Measurements from ENCODE around the gene KPNA4.
"Not testable (repeated sequence)": the region's sequence is repeated elsewhere in the genome, so short reads cannot be mapped to it uniquely, and the experiment has no call there.

Gene KPNA4, protein sequence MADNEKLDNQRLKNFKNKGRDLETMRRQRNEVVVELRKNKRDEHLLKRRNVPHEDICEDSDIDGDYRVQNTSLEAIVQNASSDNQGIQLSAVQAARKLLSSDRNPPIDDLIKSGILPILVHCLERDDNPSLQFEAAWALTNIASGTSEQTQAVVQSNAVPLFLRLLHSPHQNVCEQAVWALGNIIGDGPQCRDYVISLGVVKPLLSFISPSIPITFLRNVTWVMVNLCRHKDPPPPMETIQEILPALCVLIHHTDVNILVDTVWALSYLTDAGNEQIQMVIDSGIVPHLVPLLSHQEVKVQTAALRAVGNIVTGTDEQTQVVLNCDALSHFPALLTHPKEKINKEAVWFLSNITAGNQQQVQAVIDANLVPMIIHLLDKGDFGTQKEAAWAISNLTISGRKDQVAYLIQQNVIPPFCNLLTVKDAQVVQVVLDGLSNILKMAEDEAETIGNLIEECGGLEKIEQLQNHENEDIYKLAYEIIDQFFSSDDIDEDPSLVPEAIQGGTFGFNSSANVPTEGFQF

DNA sequence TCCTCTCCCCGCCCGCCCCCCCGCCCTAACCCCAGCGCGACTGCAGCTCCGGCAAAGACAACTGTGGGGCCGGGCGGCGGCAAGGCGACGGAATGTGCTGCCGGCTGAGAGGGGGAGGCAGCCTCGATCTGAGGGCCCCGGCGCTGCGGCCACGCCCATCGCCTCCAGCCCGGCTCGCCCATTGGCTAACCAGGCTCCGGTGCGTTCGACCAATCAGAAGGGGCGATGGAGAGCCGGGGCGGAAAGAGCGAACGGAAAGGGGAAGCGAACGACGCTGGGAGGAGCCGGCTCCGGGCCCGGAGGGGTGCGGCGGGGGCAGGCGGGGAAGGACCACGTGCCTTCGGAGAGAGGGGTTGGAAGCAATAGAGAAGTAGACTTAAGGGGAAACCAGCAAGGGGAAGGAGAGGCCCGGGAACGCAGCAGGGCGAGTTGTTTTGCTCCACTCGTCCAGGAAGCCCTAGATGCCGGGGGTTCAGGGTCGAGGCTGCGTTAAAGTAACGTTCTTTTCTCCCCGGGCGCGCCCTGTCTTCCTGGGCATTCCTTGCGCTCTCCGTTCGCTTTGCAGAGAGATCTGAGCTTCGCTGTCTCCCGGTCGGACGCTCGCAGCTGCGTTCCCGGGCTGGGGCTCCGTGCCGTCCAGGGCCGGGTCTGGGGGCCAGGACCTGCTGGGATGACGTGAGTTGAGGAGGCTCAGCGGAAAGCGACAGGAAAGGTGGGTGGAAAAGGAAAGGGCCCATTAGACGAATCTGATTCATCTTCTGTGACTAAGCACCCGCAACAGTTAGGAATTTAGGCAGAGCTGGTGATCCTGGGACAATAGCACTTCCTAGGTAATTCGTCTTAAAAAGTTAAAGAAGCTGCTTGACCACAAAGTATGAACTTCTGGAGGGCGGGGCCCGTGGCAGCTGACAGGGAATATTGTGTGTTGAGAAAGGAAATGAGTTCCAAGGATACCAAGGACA, at the start of gene KPNA4:
Gene KPNA4 (minus strand): TSS at position 130 of the 962 bp plus-strand sequence. CDS start 289 bp downstream, outside the sequence.
- peak; percentile 96 for DNase-seq

DNA sequence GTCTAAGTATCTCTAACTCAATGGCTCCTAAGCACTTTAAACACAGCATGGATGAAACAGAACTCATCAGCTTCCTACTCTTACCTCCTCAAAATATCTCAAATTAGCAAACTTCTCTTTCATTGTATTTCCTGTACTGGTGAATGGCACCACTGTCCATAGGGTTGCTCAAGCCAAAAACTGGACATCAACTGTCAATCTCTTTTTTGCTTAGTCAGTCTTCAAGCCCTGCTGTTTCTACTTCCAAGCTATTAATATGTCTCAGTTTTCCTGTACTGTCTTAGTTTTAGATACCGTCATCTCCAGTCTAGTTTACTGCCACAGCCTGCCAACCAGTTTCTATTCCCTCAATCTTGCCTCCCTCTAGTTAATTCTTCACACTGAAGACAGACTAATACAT, 48.3 kb upstream of the KPNA4 start:
- DNase-seq, result no peak

DNA sequence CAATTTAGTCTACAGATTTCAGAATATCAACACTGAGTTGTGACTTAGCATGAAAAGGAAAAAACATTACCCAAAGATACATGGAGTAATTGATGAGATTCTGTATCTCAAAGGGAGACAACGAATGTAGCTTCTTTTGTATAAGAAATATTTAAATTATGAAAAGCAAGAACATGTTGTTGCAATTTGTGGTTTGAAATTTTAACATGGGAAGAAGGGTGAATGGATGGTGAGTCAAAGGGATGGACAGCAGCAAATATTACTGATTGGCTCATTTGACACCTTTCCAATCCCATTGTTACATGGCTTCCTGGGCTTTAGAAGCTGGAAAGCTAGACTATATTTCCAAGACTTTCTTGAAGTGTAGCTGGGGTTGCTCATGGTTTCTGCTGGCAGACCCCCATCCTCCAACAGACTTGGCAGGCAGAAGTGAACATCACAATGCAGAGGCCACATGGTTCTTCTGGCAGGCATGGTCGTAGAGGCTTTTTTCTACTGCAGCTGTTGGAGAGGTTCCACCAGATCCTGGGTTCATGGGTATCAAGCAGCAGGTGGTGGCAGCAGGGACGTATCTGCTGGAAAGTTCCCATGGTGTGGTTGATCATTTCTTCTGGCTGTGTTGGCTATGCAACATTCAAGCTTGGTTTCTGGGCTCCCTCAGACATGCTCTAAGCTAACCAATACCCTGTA, 47.2 kb upstream of the KPNA4 start:
- DNase-seq, result no peak

DNA sequence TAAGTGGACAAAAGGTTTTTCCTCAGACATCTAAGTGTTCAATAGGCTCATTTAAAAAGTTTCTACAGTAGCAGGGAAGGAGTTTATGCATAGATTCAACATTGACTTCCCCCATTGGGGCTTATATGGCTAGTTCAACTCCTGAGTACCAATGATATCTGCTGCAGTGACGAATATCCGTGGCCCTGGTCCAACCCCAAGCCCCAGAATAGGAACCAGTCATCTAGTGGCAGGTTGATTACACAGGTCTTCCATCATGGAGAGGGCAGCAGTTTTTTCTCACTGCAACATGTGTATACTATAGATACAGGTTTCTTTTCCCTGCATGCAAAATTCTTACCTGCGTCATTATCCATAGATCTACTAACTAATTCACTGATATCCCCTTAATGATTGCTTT, 45.8 kb upstream of the KPNA4 start:
- DNase-seq, result no peak

DNA sequence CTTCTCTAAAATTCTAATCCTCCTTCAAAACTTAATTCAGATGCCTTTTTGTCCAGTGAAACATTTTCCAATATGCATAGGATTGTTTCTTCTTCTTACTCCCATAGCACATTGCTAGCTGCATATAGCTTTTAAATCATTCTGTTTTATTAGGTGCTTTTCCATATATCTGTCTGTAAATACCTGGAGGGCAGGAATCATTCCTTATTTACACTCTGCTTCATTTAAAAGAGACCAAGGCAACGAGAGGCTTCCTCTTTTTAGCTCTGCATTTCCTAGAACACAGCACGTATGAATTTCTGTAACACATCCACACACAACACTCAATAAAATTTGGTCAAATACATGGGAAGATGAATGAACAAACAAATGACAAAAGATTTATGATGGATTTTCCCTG, 43.5 kb upstream of the KPNA4 start:
- no peak for DNase-seq

DNA sequence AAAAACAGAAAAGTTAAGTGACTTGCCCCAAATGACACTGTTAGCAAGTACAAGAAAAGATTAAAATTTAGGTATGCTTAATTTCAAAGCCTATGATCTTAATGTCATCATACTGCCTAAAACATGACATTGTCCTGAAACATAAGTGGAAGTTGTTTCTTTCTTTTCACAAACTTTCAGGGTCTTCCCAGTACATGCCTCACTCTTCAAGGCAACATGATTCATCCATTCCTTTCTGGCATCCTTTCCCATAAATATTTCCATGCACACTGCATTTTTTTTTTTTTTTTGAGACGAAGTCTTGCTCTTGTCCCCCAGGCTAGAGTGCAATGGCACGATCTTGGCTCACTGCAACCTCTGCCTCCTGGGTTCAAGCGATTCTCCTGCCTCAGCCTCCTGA, 42.5 kb upstream of the KPNA4 start:
- DNase-seq, result no peak

DNA sequence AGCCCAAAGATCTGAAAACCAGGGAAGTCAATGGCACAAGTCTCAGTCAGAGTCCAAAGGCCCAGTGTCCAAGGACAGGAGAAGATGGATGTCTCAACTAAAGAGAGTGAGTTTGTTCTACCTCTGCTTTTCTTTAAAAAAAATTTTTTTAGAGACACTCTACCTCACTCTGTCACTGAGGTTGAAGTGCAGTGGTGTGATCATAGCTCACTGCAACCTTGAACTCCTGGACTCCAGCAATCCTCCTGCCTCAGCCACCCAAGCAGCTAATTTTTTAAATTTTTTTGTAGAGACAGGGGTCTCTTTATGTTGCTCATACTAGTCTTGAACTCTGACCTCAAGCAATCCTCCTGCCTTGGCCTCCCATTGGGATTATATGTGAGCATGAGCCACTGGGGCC, 39.9 kb upstream of the KPNA4 start:
- DNase-seq, result no peak

DNA sequence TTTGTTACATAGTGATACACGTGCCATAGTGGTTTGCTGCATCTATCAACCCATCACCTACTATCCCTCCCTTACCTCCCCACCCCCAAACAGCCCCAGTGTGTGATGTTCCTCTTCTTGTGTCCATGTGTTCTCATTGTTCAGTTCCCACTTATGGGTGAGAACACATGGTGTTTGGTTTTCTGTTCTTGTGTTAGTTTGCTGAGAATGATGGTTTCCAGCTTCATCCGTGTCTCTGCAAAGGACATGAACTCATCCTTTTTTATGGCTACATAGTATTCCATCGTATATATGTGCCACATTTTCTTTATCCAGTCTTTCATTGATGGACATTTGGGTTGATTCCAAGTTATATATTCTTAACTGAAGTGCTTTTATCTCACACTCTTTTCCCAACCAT, 38.5 kb upstream of the KPNA4 start:
- not testable (repeated sequence) for DNase-seq

DNA sequence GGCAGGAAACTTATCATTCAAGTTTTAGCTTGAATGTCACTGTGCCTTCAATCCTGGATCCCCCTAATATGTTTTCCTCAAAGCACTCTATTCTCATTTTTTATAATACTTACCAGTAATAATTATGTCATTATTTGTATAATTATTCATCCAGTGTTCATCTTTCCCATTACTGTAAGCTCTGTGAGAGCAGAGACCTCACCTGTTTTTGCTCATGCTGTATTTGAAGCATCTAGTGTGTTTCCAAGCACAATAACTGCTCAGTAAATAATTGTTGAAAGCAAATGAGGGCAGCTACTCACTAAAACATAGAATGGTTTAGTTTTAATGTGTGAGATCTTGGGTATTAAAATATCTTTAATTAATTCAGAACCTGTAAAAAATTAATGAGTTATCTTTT, 36.9 kb upstream of the KPNA4 start:
- DNase-seq, result no peak

DNA sequence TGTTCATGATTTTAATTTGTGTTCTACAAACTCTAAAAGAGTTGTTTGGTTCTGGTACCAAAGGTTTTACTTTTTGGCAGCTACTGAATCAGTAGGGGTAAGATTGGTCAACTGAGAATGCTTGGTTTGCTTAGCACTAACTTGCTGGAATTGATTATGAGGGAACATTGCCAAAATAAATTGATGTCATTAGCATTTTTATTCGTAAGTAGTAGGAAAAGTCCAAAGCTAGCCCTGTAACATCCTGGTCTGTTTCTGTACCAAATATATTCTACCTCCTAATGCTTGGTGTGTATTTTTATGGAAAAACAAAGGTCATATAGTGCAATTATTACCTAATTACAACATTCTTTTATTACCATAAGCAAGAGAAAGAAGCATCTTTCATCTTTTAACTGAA, 35.9 kb upstream of the KPNA4 start:
- DNase-seq, result no peak

DNA sequence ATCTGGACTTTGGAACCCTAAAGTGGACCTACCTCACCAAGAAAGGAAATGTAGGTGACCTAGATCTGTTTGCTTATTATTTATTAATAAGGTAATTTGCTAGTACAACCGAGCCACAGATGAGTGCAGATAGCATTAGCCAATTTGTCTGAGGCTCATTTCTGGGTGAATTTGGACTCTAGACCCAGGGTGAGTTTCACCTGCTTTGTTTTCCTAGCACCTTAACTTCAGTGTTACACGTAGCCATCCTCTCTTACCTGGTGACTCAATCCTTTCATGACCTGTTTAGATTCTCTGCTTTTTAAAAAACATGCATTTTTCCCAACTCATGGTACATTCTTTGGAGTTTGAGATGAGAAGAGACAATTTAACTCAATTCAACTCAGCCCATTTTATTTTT, 33.5 kb upstream of the KPNA4 start:
- DNase-seq, result no peak

DNA sequence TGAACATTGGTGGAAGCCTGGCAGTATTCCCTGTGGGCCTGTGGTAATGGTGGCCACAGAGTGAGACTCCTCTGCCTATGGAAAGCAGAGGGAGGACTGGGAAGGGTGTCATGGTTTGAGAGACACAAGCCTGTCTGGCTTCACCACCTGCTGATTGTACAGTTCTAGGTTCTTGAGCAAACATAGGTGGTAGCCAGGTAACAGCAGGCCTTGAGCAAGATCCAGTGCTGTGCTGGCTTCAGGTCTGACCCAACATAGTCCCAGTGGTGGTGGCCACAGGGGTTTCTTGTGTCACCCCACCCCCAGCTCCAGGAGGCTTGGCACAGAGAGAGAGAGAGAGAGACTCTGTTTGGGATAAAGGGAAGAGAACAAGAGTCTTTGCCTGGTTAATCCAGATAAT, 22.7 kb upstream of the KPNA4 start:
- no peak for DNase-seq

DNA sequence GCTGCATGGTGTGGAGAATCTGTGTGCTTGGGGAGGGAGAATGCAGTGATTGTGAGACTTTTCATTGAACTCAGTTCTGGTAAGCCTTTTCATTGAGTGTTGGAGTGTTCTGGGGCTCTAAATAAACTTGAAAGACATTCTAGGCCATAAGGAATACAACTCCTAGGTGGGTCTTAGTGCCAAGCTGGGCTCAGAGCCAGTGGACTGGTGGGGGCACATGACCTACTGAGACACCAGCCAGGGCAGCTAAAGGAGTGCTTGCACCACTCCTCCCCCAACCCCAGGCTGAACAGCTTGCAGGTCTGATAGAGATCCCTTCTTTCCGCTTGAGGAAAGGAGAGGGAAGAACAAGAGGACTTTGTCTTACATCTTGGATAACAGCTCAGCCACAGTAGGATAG, 21.7 kb upstream of the KPNA4 start:
- DNase-seq, result no peak

DNA sequence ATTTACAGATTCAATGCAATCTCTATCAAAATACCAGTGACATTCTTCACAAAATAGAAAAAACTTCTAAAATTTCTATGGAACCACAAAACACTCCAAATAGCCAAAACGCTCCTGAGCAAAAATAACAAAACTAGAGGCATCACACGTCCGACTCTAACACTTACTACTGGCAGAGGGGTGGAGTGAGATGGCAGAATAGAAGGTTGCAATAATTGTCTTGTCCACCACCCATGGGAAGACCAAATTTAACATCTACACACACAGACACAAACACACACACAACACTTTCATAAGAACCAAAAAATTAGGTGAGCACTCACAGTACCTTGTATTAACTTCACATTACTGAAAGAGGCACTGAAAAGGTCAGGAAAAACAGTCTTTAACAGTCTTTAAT, 21.3 kb upstream of the KPNA4 start:
- no peak for DNase-seq

DNA sequence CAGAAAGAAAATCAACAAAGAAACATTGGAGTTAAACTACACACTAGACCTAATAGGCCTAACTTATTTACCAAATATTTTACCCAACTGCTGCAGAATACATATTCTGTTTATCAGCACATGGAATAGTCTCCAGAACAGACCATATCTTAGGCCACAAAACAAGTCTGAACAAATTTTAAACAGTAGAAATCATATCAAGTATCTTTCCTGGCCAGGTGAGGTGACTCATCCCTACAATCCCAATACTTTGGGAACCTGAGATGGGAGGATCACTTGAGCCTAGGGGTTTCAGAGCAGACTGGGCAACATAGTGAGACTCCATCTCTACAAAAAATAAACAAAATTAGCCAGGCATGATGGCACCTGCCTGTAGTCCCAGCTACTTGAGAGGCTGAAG, 18.1 kb upstream of the KPNA4 start:
- no peak for DNase-seq

DNA sequence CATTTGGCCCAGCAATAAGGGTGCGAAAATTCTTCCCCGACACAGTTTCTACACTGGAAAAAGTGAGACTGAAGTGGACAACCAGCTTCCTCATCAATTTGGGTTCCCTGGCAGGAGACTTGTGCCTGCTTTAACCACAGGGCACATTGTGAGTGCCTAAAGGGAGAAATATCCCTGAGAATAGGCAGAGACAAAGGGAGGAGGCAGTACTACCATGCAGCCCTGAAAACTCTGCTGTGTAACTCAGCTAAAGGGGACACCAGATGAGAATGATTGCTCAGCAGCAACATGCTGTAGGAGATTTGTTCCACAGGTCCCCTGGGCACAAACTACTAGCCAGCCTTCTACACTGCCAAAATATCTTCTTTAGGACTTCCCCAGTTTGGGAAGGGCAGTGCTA, 15.6 kb upstream of the KPNA4 start:
- DNase-seq, result no peak

DNA sequence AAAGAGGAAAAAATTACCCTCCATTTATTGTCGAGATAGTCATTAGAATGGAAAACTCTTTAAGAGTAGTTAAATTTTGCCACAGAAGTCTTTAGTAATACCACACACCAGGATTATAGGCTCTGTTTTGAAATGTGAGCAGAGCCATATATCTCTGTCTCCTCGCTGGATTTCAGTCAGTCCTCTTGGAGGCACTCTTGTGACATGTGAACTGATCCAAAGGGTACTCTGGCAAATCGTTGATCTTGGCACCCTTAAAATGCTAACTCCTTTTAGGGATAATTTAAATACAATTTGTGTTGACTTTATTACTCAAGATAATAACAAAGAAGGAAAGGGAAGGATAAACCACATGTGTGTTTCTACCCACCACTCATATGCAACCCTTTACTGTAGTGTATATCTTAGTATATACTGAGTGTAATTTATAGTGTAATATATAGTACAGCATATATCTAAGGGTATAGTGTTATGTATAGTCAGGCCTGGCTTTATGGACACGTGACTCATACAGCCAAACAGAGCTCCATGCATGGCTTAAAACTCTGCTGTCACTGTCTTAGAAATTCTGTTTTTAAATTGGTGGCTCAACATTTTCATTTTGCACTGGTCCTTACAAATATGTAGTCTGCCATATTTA, 12.3 kb upstream of the KPNA4 start:
- no peak for DNase-seq

DNA sequence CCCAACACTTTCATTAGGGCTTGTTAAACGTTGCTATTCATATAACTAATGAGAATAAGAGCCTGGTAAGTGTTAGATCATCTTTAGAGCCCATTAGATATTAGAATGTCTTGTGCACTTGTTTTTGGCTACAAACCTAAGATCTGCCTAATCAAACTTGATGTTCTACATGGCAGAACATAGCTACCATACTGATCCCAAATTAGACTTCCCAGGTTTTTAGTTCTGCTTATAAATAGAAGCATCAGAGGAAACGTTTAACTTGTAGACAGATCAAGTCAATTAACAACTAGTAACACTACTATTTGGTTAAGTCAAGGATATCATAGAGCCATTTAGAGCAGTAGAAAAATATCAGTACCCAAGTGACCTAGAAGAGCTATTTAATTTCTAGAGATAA, 11.7 kb upstream of the KPNA4 start:
- no peak for DNase-seq

DNA sequence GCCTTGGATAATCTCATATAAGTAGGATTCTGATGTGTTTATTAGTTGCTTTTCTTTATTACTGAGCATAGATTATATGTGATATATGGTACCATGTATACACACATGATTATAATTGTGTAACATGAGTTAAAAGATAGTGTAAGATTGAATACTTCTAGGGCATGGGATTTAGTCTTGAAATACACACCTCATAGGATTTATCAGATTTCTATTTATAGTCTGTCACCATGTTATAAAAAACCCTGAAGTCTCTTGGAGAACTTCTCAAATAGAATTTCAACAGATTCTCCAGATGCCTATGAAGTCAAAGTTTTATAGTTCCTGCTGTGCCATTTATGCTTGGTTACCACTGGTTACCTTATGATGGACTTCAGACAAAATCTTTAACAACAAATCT, 11.2 kb upstream of the KPNA4 start:
- DNase-seq, result no peak

DNA sequence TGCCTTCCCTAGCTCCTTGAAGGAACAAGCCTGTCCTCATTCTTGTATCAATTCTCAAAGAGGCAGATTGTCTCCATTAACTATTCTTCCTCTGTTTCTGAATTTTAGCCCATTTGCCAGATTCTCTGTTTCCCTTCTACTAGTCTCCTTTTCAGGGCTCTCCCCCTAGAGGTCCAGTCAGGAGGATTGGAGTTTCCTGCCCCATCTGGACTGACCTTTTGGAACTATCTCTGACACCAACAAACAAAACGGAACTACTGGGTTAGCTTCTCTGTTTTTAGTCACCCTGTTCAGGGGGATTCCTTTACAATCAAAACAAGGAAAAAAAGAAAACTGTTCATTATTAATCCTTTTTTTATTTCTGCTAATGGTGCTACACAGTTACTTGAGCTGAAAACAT, 10.2 kb upstream of the KPNA4 start:
- DNase-seq, result no peak

DNA sequence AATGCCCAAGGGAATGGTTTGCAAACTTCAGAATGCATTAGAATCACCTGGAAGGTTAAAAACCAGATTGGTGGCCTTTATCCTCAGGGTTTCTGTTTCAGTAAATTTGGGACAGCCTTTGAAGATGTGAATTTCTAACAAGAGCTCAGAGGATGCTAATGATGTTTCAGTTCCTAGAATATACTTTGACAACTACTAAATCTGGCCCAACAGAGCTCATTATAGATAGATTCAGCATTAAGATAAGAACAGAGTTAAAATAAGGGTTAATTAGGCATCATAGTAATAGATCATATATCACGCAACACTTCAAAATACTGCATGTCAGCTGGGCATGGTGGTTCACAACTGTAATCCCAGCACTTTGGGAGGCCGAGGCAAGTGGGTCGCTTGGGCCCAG, 9.3 kb upstream of the KPNA4 start:
- DNase-seq, result no peak

DNA sequence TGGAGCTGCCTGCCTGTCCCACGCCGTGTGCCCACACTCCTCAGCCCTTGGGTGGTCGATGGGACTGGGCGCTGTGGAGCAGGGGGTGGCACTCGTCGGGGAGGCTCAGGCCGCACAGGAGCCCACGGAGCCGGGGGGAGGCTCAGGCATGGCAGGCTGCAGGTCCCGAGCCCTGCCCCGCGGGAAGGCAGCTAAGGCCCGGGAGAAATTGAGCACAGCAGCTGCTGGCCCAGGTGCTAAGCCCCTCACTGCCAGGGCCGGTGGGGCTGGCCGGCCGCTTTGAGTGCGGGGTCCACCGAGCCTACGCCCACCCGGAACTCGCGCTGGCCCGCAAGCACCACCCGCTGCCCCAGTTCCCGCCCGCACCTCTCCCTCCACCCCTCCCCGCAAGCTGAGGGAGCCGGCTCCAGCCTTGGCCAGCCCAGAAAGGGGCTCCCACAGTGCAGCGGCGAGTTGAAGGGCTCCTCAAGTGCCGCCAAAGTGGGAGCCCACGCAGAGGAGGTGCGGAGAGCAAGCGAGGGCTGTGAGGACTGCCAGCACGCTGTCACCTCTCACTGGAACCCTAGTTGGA, 8.7 kb upstream of the KPNA4 start:
- not testable (repeated sequence) for DNase-seq
